GM20431 (cell line): ENCODE data around the gene COX6B1.

ENCODE experiments used
- in situ Hi-C: fragments of 300-500 bp; cut with MseI, MboI; formaldehyde crosslinking; loops from one replicate; pipeline ENCODE4 v1.15.0; 2020; ENCODE audit warnings: low sequenced_read_pairs; ENCODE audit not compliant: unreplicated experiment

The COX6B1 gene

GRCh38 chr19:35661995-35662340, 13.8 kb downstream of the COX6B1 start:
- in situ Hi-C loops: no loop called here

- in situ Hi-C loops: no loop called here
These were observed 15.9 kb downstream of the COX6B1 start for GRCh38 chr19:35663981-35664380.

GRCh38 chr19:35665157-35665556, 17.0 kb downstream of the COX6B1 start:
- in situ Hi-C loops: no loop called here

- in situ Hi-C loops: no loop called here
These were observed 17.5 kb downstream of the COX6B1 start for GRCh38 chr19:35665604-35666003.

- in situ Hi-C loops: no loop called here
These were observed 18.3 kb downstream of the COX6B1 start, which contains the start of gene UPK1A for GRCh38 chr19:35666251-35666913. Gene UPK1A (plus strand): TSS chr19:35666517. CDS start chr19:35666813, 296 bp downstream.

- in situ Hi-C loops: no loop called here
These were observed 21.4 kb downstream of the COX6B1 start for GRCh38 chr19:35669566-35669965.

- in situ Hi-C loops: no loop called here
These were observed 21.9 kb downstream of the COX6B1 start for GRCh38 chr19:35669974-35670373.

GRCh38 chr19:35670686-35671085, 22.6 kb downstream of the COX6B1 start:
- in situ Hi-C loops: no loop called here

GRCh38 chr19:35671818-35672217, 23.7 kb downstream of the COX6B1 start:
- in situ Hi-C loops: no loop called here

- in situ Hi-C loops: no loop called here
These were observed 25.1 kb downstream of the COX6B1 start for GRCh38 chr19:35673121-35673804.

GRCh38 chr19:35675589-35676140, 27.5 kb downstream of the COX6B1 start:
- in situ Hi-C loops: no loop called here

- in situ Hi-C loops: loop anchor here (10.0 kb wide), 1 partner anchor 245 kb away; the partner anchor contains the start of gene LRFN3
These were observed 41.7 kb downstream of the COX6B1 start for GRCh38 chr19:35689836-35690235.

GRCh38 chr19:35691106-35691505, 43.0 kb downstream of the COX6B1 start:
- in situ Hi-C loops: loop anchor here (10.0 kb wide), 1 partner anchor 244 kb away; the partner anchor contains the start of gene LRFN3

- in situ Hi-C loops: loop anchor here (10.0 kb wide), 1 partner anchor 243 kb away; the partner anchor contains the start of gene LRFN3
These were observed 43.9 kb downstream of the COX6B1 start for GRCh38 chr19:35692010-35692409.

- in situ Hi-C loops: loop anchor here (10.0 kb wide), 1 partner anchor 241 kb away; the partner anchor contains the start of gene LRFN3
These were observed 45.3 kb downstream of the COX6B1 start for GRCh38 chr19:35693422-35693821.

- in situ Hi-C loops: loop anchor here (10.0 kb wide), 1 partner anchor 241 kb away; the partner anchor contains the start of gene LRFN3
These were observed 45.9 kb downstream of the COX6B1 start for GRCh38 chr19:35693835-35694599.

GRCh38 chr19:35695895-35696422, 47.8 kb downstream of the COX6B1 start:
- in situ Hi-C loops: loop anchor here (10.0 kb wide), 1 partner anchor 239 kb away; the partner anchor contains the start of gene LRFN3

GRCh38 chr19:35696835-35697234, 48.7 kb downstream of the COX6B1 start:
- in situ Hi-C loops: loop anchor here (10.0 kb wide), 1 partner anchor 238 kb away; the partner anchor contains the start of gene LRFN3

- in situ Hi-C loops: no loop called here
These were observed 54.3 kb downstream of the COX6B1 start for GRCh38 chr19:35702223-35703012.
